ENCODE data around the gene RTKN. TPM values are rescaled to one million over a fixed set of nuclear protein-coding genes. Genes with fewer than 3 reads are reported as not detected.
"Not testable (repeated sequence)": the region's sequence is repeated elsewhere in the genome, so short reads cannot be mapped to it uniquely, and the experiment has no call there.

Gene RTKN
- total and polyA plus RNA-seq, 7 experiments from 2014 or later: 0.26 to 1.5 (median 0.97) TPM; not detected in 2

- H3K4me3 Mint-ChIP-seq: peak overlapping the region; percentile 10 to 95 (median 67)
- POLR2A ChIA-PET: interaction anchor here (0.6 to 10.8 kb wide), 3 partner anchors 11 to 82 kb away, joined by 3 to 197 read pairs (median 177); partner anchors contain the start of genes CCDC142, MRPL53 and TTC31
- H3K4me1 Mint-ChIP-seq: peaks cover 6 to 51% (median 42%) of the 10 kb centered on the region in 7 donors
- peaks cover 0 to 9% (median 0%) of the 10 kb centered on the region in 5 donors for H3K36me3 Mint-ChIP-seq
- Histone ChIP-seq H3K4me1 (ENCODE audit: control insufficient read depth in 2 of 2, insufficient read depth in 2 of 2, low read length in 2 of 2) (peaks cover 15% of the 10 kb centered on the region in 2 donors), H3K27me3 (ENCODE audit: control insufficient read depth in 2 of 2, insufficient read depth in 2 of 2, low read length in 2 of 2) (no peaks in the 10 kb centered on the region), H3K4me3 (ENCODE audit: low read length) (no peak overlapping the region), H3K36me3 (ENCODE audit: control insufficient read depth in 2 of 3, insufficient read depth in 3 of 3, low read length in 3 of 3) (peaks cover 0 to 29% (median 0%) of the 10 kb centered on the region in 3 experiments), H3K9me3 (ENCODE audit: control insufficient read depth in 2 of 3, low read length in 3 of 3) (no peaks in the 10 kb centered on the region), H3K27ac (ENCODE audit: low read depth, low read length) (no peak overlapping the region)
- CTCF ChIA-PET: no interaction called here
- peak overlapping the region in 5 of 9 donors; percentile 18 to 78 (median 59) for H3K27ac Mint-ChIP-seq
- DNase-seq (no peak), ATAC-seq (no peak)
- H3K27me3 Mint-ChIP-seq: peaks cover 0 to 2% (median 0%) of the 10 kb centered on the region in 5 donors
- intact Hi-C loops (cut with micrococcal nuclease): no loop called here
- H3K9me3 Mint-ChIP-seq: peaks cover 0 to 4% (median 0%) of the 10 kb centered on the region in 11 donors
These were observed 21.0 kb upstream of the RTKN start for GRCh38 chr2:74462786-74463105.

- Mint-ChIP-seq H3K9me3 (peaks cover 0 to 4% (median 0%) of the 10 kb centered on the region in 11 donors), H3K27me3 (peaks cover 0 to 2% (median 0%) of the 10 kb centered on the region in 5 donors), H3K4me1 (peaks cover 7 to 53% (median 42%) of the 10 kb centered on the region in 7 donors), H3K36me3 (peaks cover 0 to 9% (median under 1%) of the 10 kb centered on the region in 5 donors), H3K4me3 (peak overlapping the region in 5 of 10 donors; percentile 10 to 95 (median 42)), H3K27ac (peak overlapping the region in 3 of 9 donors; percentile 18 to 78 (median 51))
- ChIA-PET POLR2A (interaction anchor here (0.9 to 10.8 kb wide), 3 partner anchors 9 to 19 kb away, joined by 3 to 197 read pairs (median 177); partner anchors contain the start of genes CCDC142, MRPL53 and TTC31), CTCF (no interaction called here)
- Histone ChIP-seq H3K4me1 (ENCODE audit: control insufficient read depth in 2 of 2, insufficient read depth in 2 of 2, low read length in 2 of 2) (peaks cover 15% of the 10 kb centered on the region in 2 donors), H3K27ac (ENCODE audit: low read depth, low read length) (no peak overlapping the region), H3K36me3 (ENCODE audit: control insufficient read depth in 2 of 3, insufficient read depth in 3 of 3, low read length in 3 of 3) (peaks cover 0 to 29% (median 0%) of the 10 kb centered on the region in 3 experiments), H3K4me3 (ENCODE audit: low read length) (no peak overlapping the region), H3K9me3 (ENCODE audit: control insufficient read depth in 2 of 3, low read length in 3 of 3) (no peaks in the 10 kb centered on the region), H3K27me3 (ENCODE audit: control insufficient read depth in 2 of 2, insufficient read depth in 2 of 2, low read length in 2 of 2) (no peaks in the 10 kb centered on the region)
- DNase-seq (no peak), ATAC-seq (no peak)
- intact Hi-C loops (cut with micrococcal nuclease): no loop called here
These were observed 20.5 kb upstream of the RTKN start for GRCh38 chr2:74462054-74462785.

GRCh38 chr2:74461187-74462053 lies 19.7 kb upstream of the RTKN start:
- Mint-ChIP-seq H3K4me3 (peak overlapping the region in 2 of 10 donors; percentile 20 to 34), H3K36me3 (peaks cover 0 to 9% (median 6%) of the 10 kb centered on the region in 5 donors), H3K9me3 (peaks cover 0 to 8% (median 0%) of the 10 kb centered on the region in 11 donors), H3K27me3 (peaks cover 0 to 2% (median 0%) of the 10 kb centered on the region in 5 donors), H3K27ac (peak overlapping the region in 2 of 9 donors; percentile 51 to 76), H3K4me1 (peaks cover 15 to 61% (median 50%) of the 10 kb centered on the region in 7 donors)
- H3K27me3 ChIP-seq (ENCODE audit: control insufficient read depth in 2 of 2, insufficient read depth in 2 of 2, low read length in 2 of 2): no peaks in the 10 kb centered on the region
- no peak for DNase-seq
- no peaks in the 10 kb centered on the region for H3K9me3 ChIP-seq (ENCODE audit: control insufficient read depth in 2 of 3, low read length in 3 of 3)
- intact Hi-C loops (cut with micrococcal nuclease): no loop called here
- no peak overlapping the region for H3K27ac ChIP-seq (ENCODE audit: low read depth, low read length)
- peaks cover 0 to 29% (median 0%) of the 10 kb centered on the region in 3 experiments for H3K36me3 ChIP-seq (ENCODE audit: control insufficient read depth in 2 of 3, insufficient read depth in 3 of 3, low read length in 3 of 3)
- peaks cover 23% of the 10 kb centered on the region in 2 donors for H3K4me1 ChIP-seq (ENCODE audit: control insufficient read depth in 2 of 2, insufficient read depth in 2 of 2, low read length in 2 of 2)
- ChIA-PET CTCF (no interaction called here), POLR2A (interaction anchor here (0.9 to 10.8 kb wide), 4 partner anchors 8 to 20 kb away, joined by 3 to 197 read pairs (median 90); partner anchors contain the start of genes CCDC142, MRPL53 and TTC31)
- H3K4me3 ChIP-seq (ENCODE audit: low read length): no peak overlapping the region
- ATAC-seq: no peak

- H3K27me3 ChIP-seq (ENCODE audit: control insufficient read depth in 2 of 2, insufficient read depth in 2 of 2, low read length in 2 of 2); H3K4me3 ChIP-seq (ENCODE audit: low read length); intact Hi-C loops (cut with micrococcal nuclease); H3K9me3 Mint-ChIP-seq; H3K27ac ChIP-seq (ENCODE audit: low read depth, low read length); H3K9me3 ChIP-seq (ENCODE audit: control insufficient read depth in 2 of 3, low read length in 3 of 3); ATAC-seq; DNase-seq; H3K27me3 Mint-ChIP-seq: not testable (repeated sequence)
- Mint-ChIP-seq H3K4me3 (peak overlapping the region in 9 of 10 donors; percentile 87 to 99 (median 97)), H3K4me1 (peaks cover 28 to 63% (median 54%) of the 10 kb centered on the region in 7 donors), H3K36me3 (peaks cover 0 to 12% (median 6%) of the 10 kb centered on the region in 5 donors), H3K27ac (peak overlapping the region in 5 of 9 donors; percentile 34 to 100 (median 91))
- POLR2A ChIA-PET: interaction anchor here (1.0 to 10.8 kb wide), 3 partner anchors 10 to 21 kb away, joined by 3 to 197 read pairs (median 177); partner anchors contain the start of genes CCDC142, MRPL53 and TTC31
- Histone ChIP-seq H3K4me1 (ENCODE audit: control insufficient read depth in 2 of 2, insufficient read depth in 2 of 2, low read length in 2 of 2) (peaks cover 35 to 36% of the 10 kb centered on the region in 2 donors), H3K36me3 (ENCODE audit: control insufficient read depth in 2 of 3, insufficient read depth in 3 of 3, low read length in 3 of 3) (peaks cover 0 to 29% (median 0%) of the 10 kb centered on the region in 3 experiments)
- CTCF ChIA-PET: interaction anchor here (0.5 kb wide), 1 partner anchor 635 kb away, joined by 3 read pairs; no protein-coding TSS in a partner anchor
These were observed 18.4 kb upstream of the RTKN start for GRCh38 chr2:74460187-74460586.

- intact Hi-C loops (cut with micrococcal nuclease): loop anchor here (2.0 to 10.0 kb wide), 6 partner anchors 193 to 1387 kb away; partner anchors contain the start of genes SEMA4F (in 2 of the 2), DGUOK (in 1 of the 2), HK2 (in 1 of the 2) and MTHFD2 (in 1 of the 2)
- CTCF ChIA-PET: interaction anchor here (0.5 to 3.9 kb wide), 2 partner anchors 22 to 634 kb away, joined by 3 to 30 read pairs; partner anchors contain the start of genes CCDC142 and TTC31
- H3K4me1 Mint-ChIP-seq: peaks cover 34 to 69% (median 60%) of the 10 kb centered on the region in 7 donors
- Histone ChIP-seq H3K4me1 (ENCODE audit: control insufficient read depth in 2 of 2, insufficient read depth in 2 of 2, low read length in 2 of 2) (peaks cover 34 to 36% of the 10 kb centered on the region in 2 donors), H3K36me3 (ENCODE audit: control insufficient read depth in 2 of 3, insufficient read depth in 3 of 3, low read length in 3 of 3) (peaks cover 0 to 29% (median 0%) of the 10 kb centered on the region in 3 experiments), H3K27ac (ENCODE audit: low read depth, low read length) (peak overlapping the region; percentile 100)
- H3K36me3 Mint-ChIP-seq: peaks cover 0 to 15% (median 6%) of the 10 kb centered on the region in 5 donors
- H3K4me3 ChIP-seq (ENCODE audit: low read length); H3K9me3 ChIP-seq (ENCODE audit: control insufficient read depth in 2 of 3, low read length in 3 of 3); H3K27me3 Mint-ChIP-seq; DNase-seq; H3K9me3 Mint-ChIP-seq; H3K27me3 ChIP-seq (ENCODE audit: control insufficient read depth in 2 of 2, insufficient read depth in 2 of 2, low read length in 2 of 2); ATAC-seq: not testable (repeated sequence)
- H3K4me3 Mint-ChIP-seq: peak overlapping the region; percentile 87 to 99 (median 96)
- POLR2A ChIA-PET: interaction anchor here (1.6 to 10.8 kb wide), 7 partner anchors 8 to 128 kb away, joined by 6 to 197 read pairs (median 21); partner anchors contain the start of genes AUP1, C2orf81, CCDC142 and HTRA2
- peak overlapping the region in 8 of 9 donors; percentile 83 to 100 (median 98) for H3K27ac Mint-ChIP-seq
These were observed 17.9 kb upstream of the RTKN start for GRCh38 chr2:74459503-74460118.

All from naive thymus-derived CD4-positive, alpha-beta T cell (primary cell).